IMR-90 (cell line): ENCODE data around the gene ADGRF1. TPM values are rescaled to one million over a fixed set of nuclear protein-coding genes. Genes with fewer than 3 reads are reported as not detected.

Experiments
- ATAC-seq: fragments of 200-7000 bp; cut with Tn5 transposase; 2 replicates; pipeline ENCODE4 v1.9.1; 2020; ENCODE audit warnings: low read depth, mild to moderate bottlenecking, moderate library complexity
- BruUV-seq: library from RNA; stranded (reverse); fragments of 400-500 nt; replicated peaks from 2 replicates; lab custom pipeline; 2021; lab: Mats Ljungman, UMichigan
- CTCF ChIA-PET: fragments of 300-600 bp; formaldehyde crosslinking; extraction: SDS; loops from one replicate; lab custom pipeline; 2021; ENCODE audit warnings: antibody characterized with exemption; lab: Yijun Ruan, JAX
- POLR2A ChIA-PET: fragments of 300-600 bp; sonication (Branson Sonifier 250); formaldehyde crosslinking; loops from one replicate; lab custom pipeline; 2022; ENCODE audit warnings: antibody characterized with exemption; ENCODE audit not compliant: unreplicated experiment; lab: Charles Lee
- DNase-seq: peaks from one replicate; pipeline ENCODE4 v3.0.0; 2013
- H2AFZ ChIP-seq: replicated peaks from 2 replicates; pipeline ENCODE3; 2013; ENCODE audit warnings: low read length, mild to moderate bottlenecking; ENCODE audit not compliant: poor library complexity
- H2AK5ac ChIP-seq: 2 replicates; pipeline ENCODE4 v1.6.1; 2013; ENCODE audit warnings: low read depth, low read length, inconsistent platforms
- H2AK9ac ChIP-seq: replicated peaks from 2 replicates; pipeline ENCODE3; 2013; ENCODE audit warnings: mild to moderate bottlenecking, low read depth, low read length, moderate library complexity; ENCODE audit not compliant: poor library complexity
- H2BK120ac ChIP-seq: 2 replicates; pipeline ENCODE4 v1.6.1; 2013; ENCODE audit warnings: low read depth, low read length, inconsistent platforms
- H2BK15ac ChIP-seq: 3 replicates; pipeline ENCODE4 v1.6.1; 2013; ENCODE audit warnings: low read depth, low read length, inconsistent platforms
- H2BK20ac ChIP-seq: 2 replicates; pipeline ENCODE4 v1.6.1; 2013; ENCODE audit warnings: low read depth, mild to moderate bottlenecking, inconsistent platforms, low read length, moderate library complexity
- H2BK5ac ChIP-seq: 2 replicates; pipeline ENCODE4 v1.6.1; 2013; ENCODE audit warnings: mild to moderate bottlenecking, low read depth, low read length, inconsistent platforms; ENCODE audit not compliant: poor library complexity, severe bottlenecking
- H3K14ac ChIP-seq: replicated peaks from 2 replicates; pipeline ENCODE4 v1.6.1; 2013; ENCODE audit warnings: low read depth, low read length, inconsistent platforms
- H3K18ac ChIP-seq: 2 replicates; pipeline ENCODE4 v1.6.1; 2013; ENCODE audit warnings: low read depth, low read length, control low read depth
- H3K23ac ChIP-seq: 2 replicates; pipeline ENCODE4 v1.6.1; 2013; ENCODE audit warnings: low read depth, low read length, inconsistent platforms
- H3K27ac ChIP-seq: 2 replicates; pipeline ENCODE4 v1.5.1; 2013; ENCODE audit warnings: mild to moderate bottlenecking, control low read depth, low read length; ENCODE audit not compliant: insufficient read depth
- H3K27me3 ChIP-seq: 2 replicates; pipeline ENCODE4 v1.6.1; 2013; ENCODE audit warnings: low read length; ENCODE audit not compliant: control insufficient read depth, insufficient read depth
- H3K36me3 ChIP-seq: 2 replicates; pipeline ENCODE4 v1.6.1; 2013; ENCODE audit warnings: low read length, mixed read lengths; ENCODE audit not compliant: control insufficient read depth, insufficient read depth
- H3K4ac ChIP-seq: 2 replicates; pipeline ENCODE4 v1.6.1; 2013; ENCODE audit warnings: low read depth, low read length, inconsistent platforms
- H3K4me1 ChIP-seq: 2 replicates; pipeline ENCODE4 v1.6.1; 2013; ENCODE audit warnings: low read length, mixed read lengths; ENCODE audit not compliant: control insufficient read depth, insufficient read depth
- H3K4me2 ChIP-seq: 2 replicates; pipeline ENCODE4 v1.6.1; 2013; ENCODE audit warnings: low read depth, mild to moderate bottlenecking, control low read depth, low read length, moderate library complexity
- H3K4me3 ChIP-seq: 2 replicates; pipeline ENCODE4 v1.5.1; 2013; ENCODE audit warnings: low read depth, mild to moderate bottlenecking, control low read depth, low read length, moderate library complexity; ENCODE audit not compliant: insufficient read depth
- H3K56ac ChIP-seq: 2 replicates; pipeline ENCODE4 v1.6.1; 2013; ENCODE audit warnings: low read length, inconsistent platforms; ENCODE audit not compliant: insufficient read depth; ENCODE audit errors: extremely low read depth
- H3K79me1 ChIP-seq, 2 experiments: 2 replicates each; pipeline ENCODE4 v1.6.1; 2013; ENCODE audit warnings: low read length in 2 of 2, inconsistent platforms in 1 of 2, low read depth in 1 of 2
- H3K9ac ChIP-seq: 2 replicates; pipeline ENCODE4 v1.6.1; 2013; ENCODE audit warnings: low read depth, low read length, control low read depth
- H3K9me1 ChIP-seq: 2 replicates; pipeline ENCODE4 v1.6.1; 2013; ENCODE audit warnings: low read length, inconsistent platforms; ENCODE audit not compliant: insufficient read depth
- H3K9me3 ChIP-seq: 2 replicates; pipeline ENCODE4 v1.6.1; 2013; ENCODE audit warnings: low read length; ENCODE audit not compliant: control insufficient read depth, insufficient read depth
- H4K20me1 ChIP-seq: 2 replicates; pipeline ENCODE4 v1.6.1; 2013; ENCODE audit warnings: low read length, inconsistent platforms; ENCODE audit not compliant: insufficient read depth
- H4K5ac ChIP-seq: 2 replicates; pipeline ENCODE4 v1.6.1; 2013; ENCODE audit warnings: mild to moderate bottlenecking, low read depth, low read length, control low read depth
- H4K8ac ChIP-seq, 2 experiments: 2 replicates each; pipeline ENCODE4 v1.6.1; 2013; ENCODE audit warnings: low read depth in 2 of 2, low read length in 2 of 2, control low read depth in 1 of 2, inconsistent platforms in 1 of 2
- H4K91ac ChIP-seq: 2 replicates; pipeline ENCODE4 v1.6.1; 2013; ENCODE audit warnings: low read depth, low read length, inconsistent platforms; ENCODE audit not compliant: insufficient read depth
- BHLHE40 ChIP-seq: fragments of 150-350 bp; IDR thresholded peaks from 2 replicates; pipeline ENCODE4 v1.6.1; 2016; ENCODE audit warnings: mild to moderate bottlenecking, low read depth, low read length
- CEBPB ChIP-seq: IDR thresholded peaks from 2 replicates; pipeline ENCODE4 v1.6.1; 2012; ENCODE audit warnings: low read depth, low read length, improper control_type of control experiment
- CTCF ChIP-seq: conservative IDR thresholded peaks from 2 replicates; pipeline ENCODE4 v1.5.1; 2012; ENCODE audit warnings: mild to moderate bottlenecking, low read depth, low read length, improper control_type of control experiment
- ELK1 ChIP-seq: fragments of 150-350 bp; IDR thresholded peaks from 2 replicates; pipeline ENCODE4 v1.6.1; 2016; ENCODE audit warnings: low read depth, mild to moderate bottlenecking, low read length, moderate library complexity, borderline replicate concordance
- NFE2L2 ChIP-seq: fragments of 150-350 bp; IDR thresholded peaks from 2 replicates; pipeline ENCODE4 v1.6.1; 2016; ENCODE audit warnings: low read depth, mild to moderate bottlenecking, low read length
- WGBS, 2 experiments: methylation state at CpG; one replicate each; pipeline versions ENCODE4 v1.1.5 to v1.1.7; 2013; ENCODE audit warnings: missing lambda C conversion rate in 2 of 2; ENCODE audit not compliant: insufficient read length in 1 of 2; ENCODE audit errors: extremely low coverage in 2 of 2; 5-methylcytosine and 5-hydroxymethylcytosine counted together
- dilution Hi-C: fragments of 300-500 bp; cut with HindIII; formaldehyde crosslinking; loops from one replicate; pipeline ENCODE4 v1.14.3; 2018; ENCODE audit warnings: low sequenced_read_pairs; ENCODE audit not compliant: unreplicated experiment
- in situ Hi-C: fragments of 300-500 bp; cut with MboI; formaldehyde crosslinking; loops from 3 replicates; pipeline ENCODE4 v1.14.3; 2019; ENCODE audit warnings: low sequenced_read_pairs, inconsistent platforms, mixed read lengths
- intact Hi-C: fragments of 100-400 bp; cut with micrococcal nuclease; formaldehyde crosslinking; loops from 2 replicates; pipeline ENCODE4 v1.10.0; 2022
- polyA plus RNA-seq, 3 experiments: library from polyadenylated mRNA; depleted of rRNA; stranded (reverse); fragments of >200 nt; gene quantifications; 2 replicates each; pipeline ENCODE4 v1.2.3, GENCODE V29; 2012; ENCODE audit warnings: low replicate concordance in 1 of 3
- total RNA-seq: library from RNA; depleted of rRNA; stranded (reverse); fragments of >200 nt; gene quantifications from 2 replicates; pipeline ENCODE4 v1.2.3, GENCODE V29; 2012

Gene ADGRF1
- total and polyA plus RNA-seq, 2 of the 4 experiments (the other 2 are of a cell fraction) = not detected

- Histone ChIP-seq H3K4me2 (no peak overlapping the region), H4K8ac (no peak overlapping the region), H2AFZ (no peak overlapping the region), H3K23ac (no peak overlapping the region), H3K9ac (no peak overlapping the region), H3K18ac (no peak overlapping the region), H3K14ac (no peak overlapping the region), H3K27ac (no peak overlapping the region), H2BK20ac (no peak overlapping the region), H3K36me3 (no peaks in the 10 kb centered on the region), H3K79me1 (no peaks in the 10 kb centered on the region), H3K56ac (no peak overlapping the region), H2AK9ac (no peak overlapping the region), H3K4me3 (no peak overlapping the region), H4K91ac (no peak overlapping the region), H3K9me3 (no peaks in the 10 kb centered on the region), H4K20me1 (no peaks in the 10 kb centered on the region), H2BK15ac (no peak overlapping the region), H4K5ac (no peak overlapping the region), H2BK120ac (no peak overlapping the region), H2BK5ac (no peak overlapping the region), H3K4ac (no peak overlapping the region), H3K27me3 (no peaks in the 10 kb centered on the region), H2AK5ac (no peak overlapping the region), H3K9me1 (no peaks in the 10 kb centered on the region), H3K4me1 (no peaks in the 10 kb centered on the region)
- intact Hi-C loops (no loop called here), dilution Hi-C loops (no loop called here), in situ Hi-C loops (no loop called here)
- TF ChIP-seq ELK1 (no peak), BHLHE40 (no peak), CEBPB (no peak), CTCF (no peak), NFE2L2 (no peak)
- no peak for ATAC-seq
- DNase-seq = no peak
- ChIA-PET POLR2A (no interaction called here), CTCF (no interaction called here)
- no TSS peak for BruUV-seq
- WGBS, 2 experiments = no CpG with 5 or more reads among the region's 5 CpGs
Measured at GRCh38 chr6:46963626-46964025, 78.5 kb downstream of the ADGRF1 start.
